ENCODE data around the gene PSEN2. TPM values are rescaled to one million over a fixed set of nuclear protein-coding genes. Genes with fewer than 3 reads are reported as not detected.

PSEN2 gene
- total RNA-seq, 2 donors from 2014 or later = 16.6 to 18.1 TPM

DNA sequence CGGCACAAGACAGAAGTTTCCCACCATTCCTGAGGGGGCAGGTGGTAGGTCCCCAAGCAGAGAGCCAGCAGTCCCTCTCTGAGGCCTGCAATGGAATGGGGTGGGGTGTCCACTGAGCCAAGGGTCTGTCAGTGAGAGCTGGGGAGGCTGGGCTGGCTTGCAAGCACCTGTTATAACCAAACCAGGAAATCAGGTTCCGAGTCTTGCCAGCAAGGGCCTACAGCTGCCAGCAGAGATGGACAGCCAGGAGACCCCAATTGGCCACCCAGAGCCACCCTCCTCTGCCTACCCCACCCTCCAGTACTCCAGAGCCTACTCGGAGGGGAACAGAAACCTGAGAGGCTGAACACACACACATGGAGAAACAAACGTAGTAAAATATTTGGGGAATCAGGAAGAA, 32.2 kb downstream of the PSEN2 start:
- intact Hi-C loops (cut with DNase I) = no loop called here

DNA sequence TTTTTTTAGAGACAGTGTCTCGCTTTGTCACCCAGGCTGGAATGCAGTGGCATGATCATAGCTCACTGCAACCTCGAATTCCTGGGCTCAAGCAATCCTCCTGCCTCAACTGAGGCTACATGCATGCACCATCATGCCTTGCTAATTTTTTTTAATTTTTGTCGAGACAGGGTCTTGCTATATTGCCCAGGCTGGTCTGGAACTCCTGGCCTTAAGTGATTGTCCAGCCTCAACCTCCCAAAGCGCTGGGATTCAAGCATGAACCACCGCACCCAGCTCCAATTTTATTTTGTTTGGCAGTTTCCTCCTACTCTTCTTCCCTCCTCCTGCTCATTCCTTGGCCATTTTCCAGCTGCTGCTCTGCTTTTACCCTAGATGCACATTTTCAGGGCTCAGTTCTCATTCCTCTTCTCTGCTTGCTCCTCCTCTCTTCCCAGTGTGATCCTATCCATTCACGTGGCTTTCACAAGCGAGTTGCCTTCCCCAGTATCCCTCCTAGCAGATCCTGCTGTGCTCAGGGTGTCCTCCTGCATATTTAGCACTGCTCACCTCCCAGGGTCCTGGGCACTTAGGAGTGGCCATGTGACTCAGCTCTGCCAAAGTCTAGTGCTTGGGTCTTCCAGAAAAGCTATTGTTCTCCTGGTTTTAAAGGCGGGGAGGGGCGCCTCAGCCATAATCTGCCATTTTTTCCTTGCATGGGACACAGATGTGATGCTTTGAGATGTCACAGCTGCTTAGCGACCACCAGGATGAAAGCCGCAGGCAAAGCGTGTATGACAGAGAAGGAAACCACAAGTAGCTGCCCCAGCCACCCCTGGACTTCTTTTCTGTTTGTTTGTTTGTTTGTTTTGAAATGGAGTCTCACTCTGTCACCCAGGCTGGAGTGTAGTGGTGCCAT, 33.7 kb downstream of the PSEN2 start:
- intact Hi-C loops (cut with DNase I) = no loop called here
- no peaks in the 10 kb centered on the region for H3K36me3 ChIP-seq
- no peaks in the 10 kb centered on the region for H3K27me3 ChIP-seq
- H3K9me3 ChIP-seq = no peaks in the 10 kb centered on the region
- TF ChIP-seq, protein P1, sequence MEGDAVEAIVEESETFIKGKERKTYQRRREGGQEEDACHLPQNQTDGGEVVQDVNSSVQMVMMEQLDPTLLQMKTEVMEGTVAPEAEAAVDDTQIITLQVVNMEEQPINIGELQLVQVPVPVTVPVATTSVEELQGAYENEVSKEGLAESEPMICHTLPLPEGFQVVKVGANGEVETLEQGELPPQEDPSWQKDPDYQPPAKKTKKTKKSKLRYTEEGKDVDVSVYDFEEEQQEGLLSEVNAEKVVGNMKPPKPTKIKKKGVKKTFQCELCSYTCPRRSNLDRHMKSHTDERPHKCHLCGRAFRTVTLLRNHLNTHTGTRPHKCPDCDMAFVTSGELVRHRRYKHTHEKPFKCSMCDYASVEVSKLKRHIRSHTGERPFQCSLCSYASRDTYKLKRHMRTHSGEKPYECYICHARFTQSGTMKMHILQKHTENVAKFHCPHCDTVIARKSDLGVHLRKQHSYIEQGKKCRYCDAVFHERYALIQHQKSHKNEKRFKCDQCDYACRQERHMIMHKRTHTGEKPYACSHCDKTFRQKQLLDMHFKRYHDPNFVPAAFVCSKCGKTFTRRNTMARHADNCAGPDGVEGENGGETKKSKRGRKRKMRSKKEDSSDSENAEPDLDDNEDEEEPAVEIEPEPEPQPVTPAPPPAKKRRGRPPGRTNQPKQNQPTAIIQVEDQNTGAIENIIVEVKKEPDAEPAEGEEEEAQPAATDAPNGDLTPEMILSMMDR (IDR thresholded peaks at IDR 0.05) = no peak
- H3K4me3 ChIP-seq = no peak overlapping the region
- no peak for DNase-seq
- no peak overlapping the region for H3K9ac ChIP-seq (ENCODE audit: low read depth in 2 of 2, low read length in 2 of 2)
- H3K4me1 ChIP-seq = no peaks in the 10 kb centered on the region
- no peak overlapping the region for H3K27ac ChIP-seq

More for the DNA sequence above, 32.2 kb downstream of the PSEN2 start:
- H3K9ac ChIP-seq (ENCODE audit: low read depth in 2 of 2, low read length in 2 of 2) = no peak overlapping the region
- H3K27me3 ChIP-seq = no peaks in the 10 kb centered on the region
- no peak for DNase-seq
- no peak overlapping the region for H3K27ac ChIP-seq
- no peaks in the 10 kb centered on the region for H3K9me3 ChIP-seq
- H3K4me3 ChIP-seq = no peak overlapping the region
- H3K36me3 ChIP-seq = no peaks in the 10 kb centered on the region
- H3K4me1 ChIP-seq = no peaks in the 10 kb centered on the region
- TF ChIP-seq, protein P1 (IDR thresholded peaks at IDR 0.05) = no peak

DNA sequence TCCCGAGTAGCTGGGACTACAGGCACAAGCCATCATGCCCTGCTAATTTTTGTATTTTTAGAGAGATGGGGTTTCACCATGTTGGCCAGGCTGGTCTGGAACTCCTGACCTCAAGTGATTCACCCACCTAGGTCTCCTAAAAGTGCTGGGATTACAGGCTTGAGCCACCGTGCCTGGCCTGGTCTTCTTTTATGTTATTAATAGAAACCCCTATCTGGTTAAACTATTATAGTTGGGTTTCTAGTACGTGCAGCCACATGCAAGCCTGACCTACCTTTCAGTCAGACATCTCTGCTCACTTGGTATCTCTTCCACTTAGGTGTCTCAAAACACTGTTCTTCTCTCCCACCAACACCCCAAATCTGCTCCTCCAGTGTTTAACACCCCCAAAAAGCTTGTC, 34.4 kb downstream of the PSEN2 start:
- Histone ChIP-seq H3K9me3 (no peaks in the 10 kb centered on the region), H3K36me3 (no peaks in the 10 kb centered on the region), H3K4me1 (no peaks in the 10 kb centered on the region), H3K4me3 (no peak overlapping the region), H3K9ac (ENCODE audit: low read depth in 2 of 2, low read length in 2 of 2) (no peak overlapping the region), H3K27me3 (no peaks in the 10 kb centered on the region), H3K27ac (no peak overlapping the region)
- intact Hi-C loops (cut with DNase I) = no loop called here
- TF ChIP-seq, protein P1 (IDR thresholded peaks at IDR 0.05) = no peak
- no peak for DNase-seq

DNA sequence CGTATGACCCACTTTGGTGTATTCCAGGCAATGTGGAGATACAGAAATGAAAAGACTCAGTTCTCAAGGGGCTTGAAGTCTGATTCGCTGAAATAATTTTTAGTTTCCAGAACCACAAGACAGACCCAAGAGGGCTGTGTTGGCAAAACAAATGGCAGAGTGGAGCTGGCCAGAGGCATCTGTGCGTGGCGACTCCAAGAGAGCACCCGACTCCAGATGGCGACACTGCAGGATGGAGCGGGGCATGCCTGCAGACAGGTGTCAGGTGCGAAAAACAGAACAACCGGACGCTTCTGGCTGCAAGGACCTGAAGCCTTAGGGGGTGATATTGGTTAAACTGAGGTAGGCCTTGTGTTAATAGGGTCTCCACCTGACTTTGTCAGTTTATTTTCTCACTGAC, 38.0 kb downstream of the PSEN2 start:
- H3K4me1 ChIP-seq = no peaks in the 10 kb centered on the region
- intact Hi-C loops (cut with DNase I) = no loop called here
- H3K9me3 ChIP-seq = no peaks in the 10 kb centered on the region
- H3K4me3 ChIP-seq = no peak overlapping the region
- no peaks in the 10 kb centered on the region for H3K36me3 ChIP-seq
- H3K27me3 ChIP-seq = no peaks in the 10 kb centered on the region
- H3K27ac ChIP-seq = no peak overlapping the region
- H3K9ac ChIP-seq (ENCODE audit: low read depth in 2 of 2, low read length in 2 of 2) = no peak overlapping the region
- no peak for DNase-seq
- TF ChIP-seq, protein P1 (IDR thresholded peaks at IDR 0.05) = no peak

DNA sequence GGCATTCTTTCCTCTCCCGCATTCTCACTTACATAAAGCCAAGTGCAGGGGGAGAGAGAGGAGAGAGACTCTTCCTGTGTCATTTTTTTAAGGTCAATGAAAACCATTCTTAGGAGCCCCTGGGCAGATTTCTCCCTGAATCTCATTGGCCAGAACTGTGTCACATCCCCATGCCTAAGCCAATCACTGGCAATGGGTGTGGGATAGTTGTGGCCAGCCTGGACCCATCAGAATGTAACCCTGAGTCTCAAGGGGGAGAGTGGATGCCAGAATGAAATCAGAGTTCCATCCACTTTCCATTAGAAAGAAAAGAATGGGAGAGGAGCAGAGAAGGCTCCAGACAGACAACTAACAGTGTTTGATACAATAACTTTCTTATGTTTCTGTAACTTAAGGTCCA, 38.5 kb downstream of the PSEN2 start:
- Histone ChIP-seq H3K4me1 (no peaks in the 10 kb centered on the region), H3K9ac (ENCODE audit: low read depth in 2 of 2, low read length in 2 of 2) (no peak overlapping the region), H3K4me3 (no peak overlapping the region), H3K27me3 (no peaks in the 10 kb centered on the region), H3K9me3 (no peaks in the 10 kb centered on the region), H3K27ac (no peak overlapping the region), H3K36me3 (no peaks in the 10 kb centered on the region)
- TF ChIP-seq, protein P1 (IDR thresholded peaks at IDR 0.05) = no peak
- no peak for DNase-seq
- intact Hi-C loops (cut with DNase I) = no loop called here
